Calu3 (cell line): ENCODE measurements around the gene C9orf57. TPM values are rescaled to one million over a fixed set of nuclear protein-coding genes. Genes with fewer than 3 reads are reported as not detected.
A peak's percentile ranks its signal among the peaks of the same experiment; 100 is the strongest.

Source experiments
- BruUV-seq: library from RNA; stranded (reverse); fragments of 400-500 nt; replicated peaks from 2 replicates; lab custom pipeline; 2021; lab: Mats Ljungman, UMichigan
- CTCF ChIA-PET: fragments of 300-600 bp; sonication (Branson Sonifier 250); formaldehyde crosslinking; loops from one replicate; lab custom pipeline; 2022; ENCODE audit warnings: antibody characterized with exemption; lab: Charles Lee
- DNase-seq: peaks from one replicate; pipeline ENCODE4 v3.0.0; 2022
- H3K27ac Mint-ChIP-seq: one replicate; pipeline ENCODE4 v1.8.0; 2022; ENCODE audit warnings: mixed read lengths; ENCODE audit not compliant: unreplicated experiment
- H3K27me3 Mint-ChIP-seq: one replicate; pipeline ENCODE4 v1.8.0; 2022; ENCODE audit warnings: mixed read lengths; ENCODE audit not compliant: unreplicated experiment
- H3K36me3 Mint-ChIP-seq: one replicate; pipeline ENCODE4 v1.8.0; 2022; ENCODE audit warnings: mild to moderate bottlenecking, moderate library complexity, mixed read lengths; ENCODE audit not compliant: insufficient read depth, unreplicated experiment
- H3K4me1 Mint-ChIP-seq: one replicate; pipeline ENCODE4 v1.8.0; 2022; ENCODE audit warnings: mild to moderate bottlenecking, low read depth, mixed read lengths; ENCODE audit not compliant: unreplicated experiment
- H3K4me3 Mint-ChIP-seq: one replicate; pipeline ENCODE4 v1.8.0; 2022; ENCODE audit warnings: mild to moderate bottlenecking, low read depth, moderate library complexity, mixed read lengths; ENCODE audit not compliant: unreplicated experiment
- H3K9me3 Mint-ChIP-seq: one replicate; pipeline ENCODE4 v1.8.0; 2022; ENCODE audit warnings: low read depth, mixed read lengths; ENCODE audit not compliant: unreplicated experiment
- CTCF ChIP-seq: fragments of 200-600 bp; IDR thresholded peaks from one replicate; pipeline ENCODE4 v1.8.0; 2022; ENCODE audit warnings: antibody characterized with exemption; ENCODE audit not compliant: unreplicated experiment
- intact Hi-C: fragments of 100-400 bp; cut with micrococcal nuclease; formaldehyde crosslinking; loops from one replicate; pipeline ENCODE4 v1.10.0; 2022; ENCODE audit not compliant: unreplicated experiment
- total RNA-seq: library from RNA; stranded (reverse); gene quantifications from 2 replicates; pipeline ENCODE4 v1.2.3, GENCODE V29; 2022

The C9orf57 gene
- total RNA-seq, 1 experiment from 2014 or later = not detected

GRCh38 chr9:72025906-72026305 is 34.5 kb downstream of the C9orf57 start:
- no peak overlapping the region for H3K4me3 Mint-ChIP-seq
- no TSS peak for BruUV-seq
- intact Hi-C loops = loop anchor here (1.0 to 2.0 kb wide), 2 partner anchors 41 to 219 kb away; no protein-coding TSS in a partner anchor
- CTCF ChIA-PET = interaction anchor here (0.5 to 3.9 kb wide), 5 partner anchors 17 to 582 kb away, joined by 3 to 42 read pairs (median 4); no protein-coding TSS in a partner anchor
- TF ChIP-seq CTCF = no peak
- no peaks in the 10 kb centered on the region for H3K9me3 Mint-ChIP-seq
- H3K27ac Mint-ChIP-seq = no peak overlapping the region
- no peaks in the 10 kb centered on the region for H3K36me3 Mint-ChIP-seq
- DNase-seq = no peak
- H3K4me1 Mint-ChIP-seq = peaks cover 20% of the 10 kb centered on the region
- no peaks in the 10 kb centered on the region for H3K27me3 Mint-ChIP-seq

- TF ChIP-seq CTCF = no peak
- H3K27ac Mint-ChIP-seq = no peak overlapping the region
- H3K4me1 Mint-ChIP-seq = peaks cover 20% of the 10 kb centered on the region
- CTCF ChIA-PET = interaction anchor here (1.1 to 3.9 kb wide), 3 partner anchors 10 to 292 kb away, joined by 4 to 42 read pairs (median 14); no protein-coding TSS in a partner anchor
- no peak for DNase-seq
- H3K27me3 Mint-ChIP-seq = no peaks in the 10 kb centered on the region
- no TSS peak for BruUV-seq
- H3K4me3 Mint-ChIP-seq = no peak overlapping the region
- H3K9me3 Mint-ChIP-seq = no peaks in the 10 kb centered on the region
- intact Hi-C loops = no loop called here
- H3K36me3 Mint-ChIP-seq = no peaks in the 10 kb centered on the region
Observed at GRCh38 chr9:72023596-72023995, 36.8 kb downstream of the C9orf57 start.

- no peak for DNase-seq
- intact Hi-C loops = no loop called here
- no peaks in the 10 kb centered on the region for H3K36me3 Mint-ChIP-seq
- CTCF ChIA-PET = interaction anchor here (3.9 kb wide), 1 partner anchor 38 kb away, joined by 42 read pairs; no protein-coding TSS in a partner anchor
- BruUV-seq = no TSS peak
- no peak overlapping the region for H3K4me3 Mint-ChIP-seq
- no peaks in the 10 kb centered on the region for H3K9me3 Mint-ChIP-seq
- peaks cover 20% of the 10 kb centered on the region for H3K4me1 Mint-ChIP-seq
- no peaks in the 10 kb centered on the region for H3K27me3 Mint-ChIP-seq
- peak overlapping the region; percentile 3 for H3K27ac Mint-ChIP-seq
- no peak for TF ChIP-seq CTCF
Observed at GRCh38 chr9:72022841-72023240, 37.6 kb downstream of the C9orf57 start.

- Mint-ChIP-seq H3K27me3 (no peaks in the 10 kb centered on the region), H3K27ac (peak overlapping the region; percentile 90), H3K9me3 (no peaks in the 10 kb centered on the region), H3K4me3 (peak overlapping the region; percentile 21), H3K4me1 (peaks cover 24% of the 10 kb centered on the region), H3K36me3 (peaks cover 5% of the 10 kb centered on the region)
- CTCF ChIA-PET = interaction anchor here (1.2 to 2.4 kb wide), 3 partner anchors 11 to 207 kb away, joined by 3 to 14 read pairs (median 11); no protein-coding TSS in a partner anchor
- no TSS peak for BruUV-seq
- intact Hi-C loops = no loop called here
- peak; percentile 25 for DNase-seq
- no peak for TF ChIP-seq CTCF
Observed at GRCh38 chr9:72013292-72013760, 47.1 kb downstream of the C9orf57 start.
